ENCODE data around the gene DNAL4.
A peak's percentile ranks its signal among the peaks of the same experiment; 100 is the strongest.

The DNAL4 gene

GRCh38 chr22:38734421-38735100 lies 59.4 kb downstream of the DNAL4 start:
- TF ChIP-seq, protein P1, sequence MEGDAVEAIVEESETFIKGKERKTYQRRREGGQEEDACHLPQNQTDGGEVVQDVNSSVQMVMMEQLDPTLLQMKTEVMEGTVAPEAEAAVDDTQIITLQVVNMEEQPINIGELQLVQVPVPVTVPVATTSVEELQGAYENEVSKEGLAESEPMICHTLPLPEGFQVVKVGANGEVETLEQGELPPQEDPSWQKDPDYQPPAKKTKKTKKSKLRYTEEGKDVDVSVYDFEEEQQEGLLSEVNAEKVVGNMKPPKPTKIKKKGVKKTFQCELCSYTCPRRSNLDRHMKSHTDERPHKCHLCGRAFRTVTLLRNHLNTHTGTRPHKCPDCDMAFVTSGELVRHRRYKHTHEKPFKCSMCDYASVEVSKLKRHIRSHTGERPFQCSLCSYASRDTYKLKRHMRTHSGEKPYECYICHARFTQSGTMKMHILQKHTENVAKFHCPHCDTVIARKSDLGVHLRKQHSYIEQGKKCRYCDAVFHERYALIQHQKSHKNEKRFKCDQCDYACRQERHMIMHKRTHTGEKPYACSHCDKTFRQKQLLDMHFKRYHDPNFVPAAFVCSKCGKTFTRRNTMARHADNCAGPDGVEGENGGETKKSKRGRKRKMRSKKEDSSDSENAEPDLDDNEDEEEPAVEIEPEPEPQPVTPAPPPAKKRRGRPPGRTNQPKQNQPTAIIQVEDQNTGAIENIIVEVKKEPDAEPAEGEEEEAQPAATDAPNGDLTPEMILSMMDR (IDR thresholded peaks at IDR 0.05; ENCODE audit: insufficient read depth, low read depth, low read length, missing control alignments): no peak
- no peak overlapping the region for H3K4me3 ChIP-seq (ENCODE audit: low read depth, low read length)
- no peak for DNase-seq (ENCODE audit: low read depth)

GRCh38 chr22:38733724-38734381 lies 60.1 kb downstream of the DNAL4 start:
- H3K4me3 ChIP-seq (ENCODE audit: low read depth, low read length): no peak overlapping the region
- DNase-seq (ENCODE audit: low read depth): no peak
- TF ChIP-seq, protein P1 (IDR thresholded peaks at IDR 0.05; ENCODE audit: insufficient read depth, low read depth, low read length, missing control alignments): no peak

GRCh38 chr22:38733329-38733723 lies 60.6 kb downstream of the DNAL4 start:
- DNase-seq (ENCODE audit: low read depth): peak; percentile 55
- TF ChIP-seq, protein P1 (IDR thresholded peaks at IDR 0.05; ENCODE audit: insufficient read depth, low read depth, low read length, missing control alignments): peak; percentile 76
- no peak overlapping the region for H3K4me3 ChIP-seq (ENCODE audit: low read depth, low read length)

DNA sequence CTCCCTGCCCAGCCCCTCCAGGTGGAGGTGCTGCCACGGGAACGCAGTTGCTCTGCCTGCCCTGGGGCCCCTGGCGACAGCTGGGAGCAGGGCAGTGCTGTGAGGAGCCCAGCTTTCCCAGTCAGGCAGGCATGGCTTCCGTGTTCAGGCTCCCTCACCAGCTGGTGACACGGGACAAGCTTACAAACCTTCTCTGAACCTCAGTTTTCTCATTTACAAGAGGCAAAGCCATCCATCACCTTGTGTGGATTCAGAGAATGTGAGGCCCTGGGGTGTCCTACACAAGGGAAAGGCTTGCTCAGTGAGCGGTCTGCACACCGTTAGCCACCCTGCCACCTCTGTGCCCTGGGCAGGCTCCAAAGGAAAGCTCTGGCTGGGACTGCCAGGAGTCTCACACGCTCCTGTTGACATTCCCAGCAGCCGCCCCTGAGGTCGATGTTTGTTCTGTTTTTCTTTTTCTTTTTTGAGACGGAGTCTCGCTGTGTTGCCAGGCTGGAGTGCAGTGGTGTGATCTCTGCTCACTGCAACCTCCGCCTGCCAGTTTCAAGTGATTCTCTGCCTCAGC lies 61.6 kb downstream of the DNAL4 start:
- no peak overlapping the region for H3K4me3 ChIP-seq (ENCODE audit: low read depth, low read length)
- no peak for DNase-seq (ENCODE audit: low read depth)
- TF ChIP-seq, protein P1 (IDR thresholded peaks at IDR 0.05; ENCODE audit: insufficient read depth, low read depth, low read length, missing control alignments): no peak

- no peak for DNase-seq (ENCODE audit: low read depth)
- H3K4me3 ChIP-seq (ENCODE audit: low read depth, low read length): no peak overlapping the region
- TF ChIP-seq, protein P1 (IDR thresholded peaks at IDR 0.05; ENCODE audit: insufficient read depth, low read depth, low read length, missing control alignments): no peak
These were observed 62.2 kb downstream of the DNAL4 start for GRCh38 chr22:38731703-38732161.

GRCh38 chr22:38730411-38730871 lies 63.5 kb downstream of the DNAL4 start:
- TF ChIP-seq, protein P1 (IDR thresholded peaks at IDR 0.05; ENCODE audit: insufficient read depth, low read depth, low read length, missing control alignments): no peak
- no peak for DNase-seq (ENCODE audit: low read depth)
- no peak overlapping the region for H3K4me3 ChIP-seq (ENCODE audit: low read depth, low read length)
